Measurements from ENCODE around the gene TMEM169.
A peak's percentile ranks its signal among the peaks of the same experiment; 100 is the strongest.

Gene TMEM169

GRCh38 chr2:216081487-216082116, at the start of gene TMEM169, which contains the start of gene PECR:
TMEM169 (plus strand) TSS chr2:216081919; CDS start chr2:216095964, 14,045 bp downstream.
PECR (minus strand) TSS chr2:216081809; CDS start chr2:216081741, 68 bp downstream.
- DNase-seq: peak; percentile 90

- DNase-seq: no peak
Observed at GRCh38 chr2:216031960-216032689, 49.6 kb upstream of the TMEM169 start.

GRCh38 chr2:216033403-216033802, 48.3 kb upstream of the TMEM169 start:
- DNase-seq: no peak

- DNase-seq: peak; percentile 78
Observed at GRCh38 chr2:216034065-216034464, 47.7 kb upstream of the TMEM169 start.

GRCh38 chr2:216039918-216040317, 41.8 kb upstream of the TMEM169 start:
- DNase-seq: no peak

- DNase-seq: no peak
Observed at GRCh38 chr2:216041438-216041837, 40.3 kb upstream of the TMEM169 start.

GRCh38 chr2:216043949-216044348, 37.8 kb upstream of the TMEM169 start:
- no peak for DNase-seq

- no peak for DNase-seq
Observed at GRCh38 chr2:216044883-216045486, 36.7 kb upstream of the TMEM169 start.

GRCh38 chr2:216047397-216047796, 34.3 kb upstream of the TMEM169 start:
- DNase-seq: no peak

GRCh38 chr2:216049452-216049851, 32.3 kb upstream of the TMEM169 start:
- DNase-seq: no peak

GRCh38 chr2:216051350-216051749, 30.4 kb upstream of the TMEM169 start:
- no peak for DNase-seq

GRCh38 chr2:216052420-216052819, 29.3 kb upstream of the TMEM169 start:
- DNase-seq: no peak

- DNase-seq: no peak
Observed at GRCh38 chr2:216055680-216056079, 26.0 kb upstream of the TMEM169 start.

GRCh38 chr2:216056739-216057138, 25.0 kb upstream of the TMEM169 start:
- no peak for DNase-seq

GRCh38 chr2:216057688-216058193, 24.0 kb upstream of the TMEM169 start:
- no peak for DNase-seq

- no peak for DNase-seq
Observed at GRCh38 chr2:216059233-216059834, 22.4 kb upstream of the TMEM169 start.

GRCh38 chr2:216064014-216064630, 17.6 kb upstream of the TMEM169 start:
- DNase-seq: no peak

- no peak for DNase-seq
Observed at GRCh38 chr2:216064665-216065064, 17.1 kb upstream of the TMEM169 start.

GRCh38 chr2:216066230-216066629, 15.5 kb upstream of the TMEM169 start:
- no peak for DNase-seq

GRCh38 chr2:216069028-216069427, 12.7 kb upstream of the TMEM169 start:
- DNase-seq: no peak

- DNase-seq: no peak
Observed at GRCh38 chr2:216070195-216070594, 11.5 kb upstream of the TMEM169 start.

GRCh38 chr2:216071111-216071851, 10.4 kb upstream of the TMEM169 start:
- DNase-seq: no peak
